H9 (cell line): ENCODE results near the gene RRP15. TPM values are rescaled to one million over a fixed set of nuclear protein-coding genes. Genes with fewer than 3 reads are reported as not detected.
"Not testable (repeated sequence)": the region's sequence is repeated elsewhere in the genome, so short reads cannot be mapped to it uniquely, and the experiment has no call there.

ENCODE experiments used
- DNase-seq: peaks from one replicate; pipeline ENCODE4 v3.0.0-alpha.2; 2017
- H2AFZ ChIP-seq: one replicate; pipeline ENCODE4 v1.6.1; 2013; ENCODE audit warnings: mild to moderate bottlenecking, low read length, control low read depth, moderate library complexity
- H2AK5ac ChIP-seq: 2 replicates; pipeline ENCODE4 v1.6.1; 2013; ENCODE audit warnings: low read length, control low read depth, mixed read lengths; ENCODE audit not compliant: insufficient read length
- H2BK120ac ChIP-seq: one replicate; pipeline ENCODE4 v1.6.1; 2013; ENCODE audit warnings: low read depth, mild to moderate bottlenecking, low read length, control low read depth, inconsistent platforms; ENCODE audit not compliant: poor library complexity, severe bottlenecking
- H2BK12ac ChIP-seq: 2 replicates; pipeline ENCODE4 v1.6.1; 2013; ENCODE audit warnings: low read length, control low read depth, mixed read lengths, low read depth; ENCODE audit not compliant: insufficient read length
- H2BK15ac ChIP-seq: 2 replicates; pipeline ENCODE4 v1.6.1; 2013; ENCODE audit warnings: low read depth, low read length, control low read depth
- H2BK20ac ChIP-seq: one replicate; pipeline ENCODE4 v1.6.1; 2013; ENCODE audit warnings: low read depth, mild to moderate bottlenecking, low read length, control low read depth, inconsistent platforms; ENCODE audit not compliant: poor library complexity, severe bottlenecking
- H2BK5ac ChIP-seq: 2 replicates; pipeline ENCODE4 v1.6.1; 2013; ENCODE audit warnings: low read length, control low read depth, mixed read lengths; ENCODE audit not compliant: insufficient read length
- H3K14ac ChIP-seq: 2 replicates; pipeline ENCODE4 v1.6.1; 2013; ENCODE audit warnings: low read length, control low read depth; ENCODE audit not compliant: insufficient read depth
- H3K18ac ChIP-seq: 2 replicates; pipeline ENCODE4 v1.6.1; 2013; ENCODE audit warnings: low read depth, mild to moderate bottlenecking, mixed read lengths, low read length, control low read depth; ENCODE audit not compliant: insufficient read length
- H3K23ac ChIP-seq: 2 replicates; pipeline ENCODE4 v1.6.1; 2013; ENCODE audit warnings: low read length, control low read depth, mixed read lengths, low read depth; ENCODE audit not compliant: insufficient read length
- H3K23me2 ChIP-seq: 2 replicates; pipeline ENCODE4 v1.6.1; 2013; ENCODE audit warnings: low read depth, mild to moderate bottlenecking, mixed read lengths, low read length, control low read depth; ENCODE audit not compliant: insufficient read length, poor library complexity, severe bottlenecking
- H3K27ac ChIP-seq: 2 replicates; pipeline ENCODE4 v1.5.1; 2013; ENCODE audit warnings: low read length, control low read depth, mixed read lengths, low read depth; ENCODE audit not compliant: insufficient read length
- H3K27me3 ChIP-seq: 2 replicates; pipeline ENCODE4 v1.6.1; 2013; ENCODE audit warnings: low read length, control low read depth, inconsistent platforms; ENCODE audit not compliant: insufficient read depth
- H3K4ac ChIP-seq: 2 replicates; pipeline ENCODE4 v1.6.1; 2013; ENCODE audit warnings: low read depth, mild to moderate bottlenecking, control low read depth, inconsistent platforms, low read length, moderate library complexity
- H3K4me1 ChIP-seq: 2 replicates; pipeline ENCODE4 v1.6.1; 2013; ENCODE audit warnings: low read length, control low read depth, inconsistent platforms; ENCODE audit not compliant: insufficient read depth
- H3K4me2 ChIP-seq: 2 replicates; pipeline ENCODE4 v1.6.1; 2013; ENCODE audit warnings: low read length, control low read depth, mixed read lengths; ENCODE audit not compliant: insufficient read length, insufficient read depth
- H3K56ac ChIP-seq: 2 replicates; pipeline ENCODE4 v1.6.1; 2013; ENCODE audit warnings: low read depth, mild to moderate bottlenecking, mixed read lengths, low read length, control low read depth; ENCODE audit not compliant: insufficient read length
- H3K79me1 ChIP-seq: 2 replicates; pipeline ENCODE4 v1.6.1; 2013; ENCODE audit warnings: low read depth, mild to moderate bottlenecking, moderate library complexity, low read length, control low read depth, inconsistent platforms; ENCODE audit not compliant: insufficient read depth, poor library complexity, severe bottlenecking
- H3K79me2 ChIP-seq: 2 replicates; pipeline ENCODE4 v1.6.1; 2013; ENCODE audit warnings: low read length, control low read depth, inconsistent platforms; ENCODE audit not compliant: insufficient read depth
- H3K9ac ChIP-seq: 2 replicates; pipeline ENCODE4 v1.6.1; 2013; ENCODE audit warnings: low read length, control low read depth, mixed read lengths; ENCODE audit not compliant: insufficient read length; ENCODE audit errors: extremely low read depth
- H3K9me3 ChIP-seq: one replicate; pipeline ENCODE4 v1.6.1; 2013; ENCODE audit warnings: low read depth, low read length, inconsistent platforms; ENCODE audit not compliant: control insufficient read depth
- H3T11ph ChIP-seq: one replicate; pipeline ENCODE4 v1.6.1; 2013; ENCODE audit warnings: mild to moderate bottlenecking, low read length, control low read depth, inconsistent platforms
- H4K20me1 ChIP-seq: one replicate; pipeline ENCODE4 v1.6.1; 2013; ENCODE audit not compliant: control insufficient read depth, insufficient read length, insufficient read depth
- H4K5ac ChIP-seq: 2 replicates; pipeline ENCODE4 v1.6.1; 2013; ENCODE audit warnings: low read depth, mild to moderate bottlenecking, mixed read lengths, low read length, control low read depth; ENCODE audit not compliant: insufficient read length
- H4K8ac ChIP-seq: replicated peaks from 2 replicates; pipeline ENCODE4 v1.6.1; 2013; ENCODE audit warnings: low read length, control low read depth, mixed read lengths, low read depth; ENCODE audit not compliant: insufficient read length
- H4K91ac ChIP-seq: 2 replicates; pipeline ENCODE4 v1.6.1; 2013; ENCODE audit warnings: low read depth, mild to moderate bottlenecking, moderate library complexity, mixed read lengths, low read length, control low read depth; ENCODE audit not compliant: insufficient read length
- H3K27ac Mint-ChIP-seq, 3 experiments: 2 replicates in 2 of 3; 3 replicates in 1 of 3; pipeline ENCODE4 v1.8.0; 2020 to 2021; ENCODE audit warnings: mixed read lengths in 3 of 3, mild to moderate bottlenecking in 1 of 3, moderate library complexity in 1 of 3
- H3K27me3 Mint-ChIP-seq: 2 replicates; pipeline ENCODE4 v1.8.0; 2021; ENCODE audit warnings: low read depth, mild to moderate bottlenecking, moderate library complexity, mixed read lengths
- H3K36me3 Mint-ChIP-seq, 3 experiments: 2 replicates in 2 of 3; 3 replicates in 1 of 3; pipeline ENCODE4 v1.8.0; 2020 to 2021; ENCODE audit warnings: low read depth in 3 of 3, mixed read lengths in 3 of 3; ENCODE audit not compliant: insufficient read depth in 1 of 3
- H3K4me1 Mint-ChIP-seq, 2 experiments: 2 replicates each; pipeline ENCODE4 v1.8.0; 2020; ENCODE audit warnings: mixed read lengths in 2 of 2
- H3K4me3 Mint-ChIP-seq, 2 experiments: 2 replicates in 1 of 2; 3 replicates in 1 of 2; pipeline ENCODE4 v1.8.0; 2020 to 2021; ENCODE audit warnings: mild to moderate bottlenecking in 2 of 2, mixed read lengths in 2 of 2, moderate library complexity in 1 of 2
- H3K9me3 Mint-ChIP-seq, 2 experiments: 2 replicates in 1 of 2; 3 replicates in 1 of 2; pipeline ENCODE4 v1.8.0; 2020; ENCODE audit warnings: mild to moderate bottlenecking in 2 of 2, mixed read lengths in 2 of 2, moderate library complexity in 1 of 2
- CTCF ChIP-seq: fragments of 200-600 bp; sonication (generic); conservative IDR thresholded peaks from 3 replicates; pipeline ENCODE4 v1.8.0; 2021; ENCODE audit warnings: antibody characterized with exemption, mild to moderate bottlenecking
- WGBS: extraction: QIAGEN DNeasy Blood & Tissue Kit; methylation state at CpG from one replicate; pipeline ENCODE4 v1.1.7; 2013; ENCODE audit warnings: missing lambda C conversion rate, low lambda C conversion rate, mixed read lengths; ENCODE audit not compliant: insufficient read length; ENCODE audit errors: extremely low coverage; 5-methylcytosine and 5-hydroxymethylcytosine counted together
- total RNA-seq: library from RNA; stranded (reverse); gene quantifications from 2 replicates; pipeline ENCODE4 v1.2.1, GENCODE V29; 2021

RRP15 gene
- total RNA-seq, 1 experiment from 2014 or later: 48.7 TPM

- Histone ChIP-seq H3K9me3 (no peaks in the 10 kb centered on the region), H3K56ac (no peak overlapping the region), H2BK20ac (no peak overlapping the region), H3K27me3 (no peaks in the 10 kb centered on the region), H3K4me2 (no peak overlapping the region), H2BK5ac (no peak overlapping the region), H3K4ac (no peak overlapping the region), H2BK12ac (no peak overlapping the region), H3K18ac (no peak overlapping the region), H3K79me2 (no peaks in the 10 kb centered on the region), H3K9ac (no peak overlapping the region), H4K20me1 (no peaks in the 10 kb centered on the region), H2BK120ac (no peak overlapping the region), H4K91ac (no peak overlapping the region), H2AFZ (no peak overlapping the region), H4K5ac (no peak overlapping the region), H2AK5ac (no peak overlapping the region), H3K23ac (no peak overlapping the region), H2BK15ac (0 out of 2 replicates have a peak overlapping the region, but pooled peaks have one; percentile 48), H3K14ac (no peak overlapping the region), H4K8ac (no peak overlapping the region), H3K4me1 (no peaks in the 10 kb centered on the region; the same call in 1 of the 2 replicates), H3K23me2 (peaks cover 2% of the 10 kb centered on the region), H3K79me1 (no peaks in the 10 kb centered on the region), H3K27ac (peak overlapping the region; percentile 45), H3T11ph (no peak overlapping the region)
- H3K4me3 Mint-ChIP-seq: no peak overlapping the region
- H3K4me1 Mint-ChIP-seq: peaks cover 12 to 14% of the 10 kb centered on the region in 2 experiments
- no peak for DNase-seq
- H3K36me3 Mint-ChIP-seq: peaks cover 12 to 25% (median 25%) of the 10 kb centered on the region in 3 experiments; a peak in 6 of 7 replicates
- TF ChIP-seq CTCF: no peak
- H3K9me3 Mint-ChIP-seq: no peaks in the 10 kb centered on the region
- no CpG with 5 or more reads among the region's 5 CpGs for WGBS
- H3K27ac Mint-ChIP-seq: peak overlapping the region in 2 of 3 experiments; percentile 60 to 65; a peak in 2 of 7 replicates
- no peaks in the 10 kb centered on the region for H3K27me3 Mint-ChIP-seq
Measured at GRCh38 chr1:218317061-218317460, 32.0 kb downstream of the RRP15 start.

- H2BK5ac ChIP-seq, H3K79me1 ChIP-seq, H3K27me3 ChIP-seq, H4K91ac ChIP-seq, H3K9ac ChIP-seq, H3K4me2 ChIP-seq, DNase-seq, H2BK20ac ChIP-seq, H3K4me3 Mint-ChIP-seq, H3K4ac ChIP-seq, H3K27ac ChIP-seq, H3K4me1 Mint-ChIP-seq, H3T11ph ChIP-seq, H3K79me2 ChIP-seq, H2BK120ac ChIP-seq, H3K23ac ChIP-seq, H2BK12ac ChIP-seq, H3K4me1 ChIP-seq, H3K14ac ChIP-seq, H3K23me2 ChIP-seq, H3K56ac ChIP-seq, H3K9me3 ChIP-seq, H3K9me3 Mint-ChIP-seq, H2AFZ ChIP-seq, H4K20me1 ChIP-seq, H3K27ac Mint-ChIP-seq, H3K27me3 Mint-ChIP-seq, H4K5ac ChIP-seq, H2AK5ac ChIP-seq, H2BK15ac ChIP-seq, H4K8ac ChIP-seq, H3K18ac ChIP-seq: not testable (repeated sequence)
- peaks cover 17 to 37% (median 32%) of the 10 kb centered on the region in 3 experiments for H3K36me3 Mint-ChIP-seq
- no CpG with 5 or more reads among the region's 3 CpGs for WGBS
Measured at GRCh38 chr1:218320182-218320581, 35.1 kb downstream of the RRP15 start.
